Muscle of leg (tissue), 11 donors: Measurements from ENCODE around the gene INPPL1. TPM values are rescaled to one million over a fixed set of nuclear protein-coding genes. Genes with fewer than 3 reads are reported as not detected.

ENCODE experiments used
- DNase-seq: peaks from one replicate; pipeline ENCODE4 v3.0.0; 2013
- H3K27ac ChIP-seq: one replicate; pipeline ENCODE4 v1.5.1; 2013; ENCODE audit warnings: mild to moderate bottlenecking, low read length, control low read depth
- H3K27me3 ChIP-seq: one replicate; pipeline ENCODE4 v1.6.1; 2013; ENCODE audit warnings: low read length; ENCODE audit not compliant: control insufficient read depth, insufficient read depth
- H3K36me3 ChIP-seq: one replicate; pipeline ENCODE4 v1.6.1; 2013; ENCODE audit warnings: low read length; ENCODE audit not compliant: control insufficient read depth, insufficient read depth
- H3K4me1 ChIP-seq: one replicate; pipeline ENCODE4 v1.6.1; 2013; ENCODE audit warnings: low read length; ENCODE audit not compliant: control insufficient read depth, insufficient read depth
- H3K4me3 ChIP-seq: one replicate; pipeline ENCODE4 v1.5.1; 2013; ENCODE audit warnings: low read length, control low read depth
- H3K9me3 ChIP-seq: replicated peaks from 2 replicates; pipeline ENCODE4 v1.6.1; 2013; ENCODE audit warnings: low read depth, low read length; ENCODE audit not compliant: control insufficient read depth
- WGBS: methylation state at CpG from one replicate; pipeline ENCODE4 v1.1.5; 2013; ENCODE audit warnings: missing lambda C conversion rate; ENCODE audit not compliant: insufficient coverage; 5-methylcytosine and 5-hydroxymethylcytosine counted together
- polyA plus RNA-seq, 8 donors: library from polyadenylated mRNA; unstranded; fragments of 120-200 nt; gene quantifications; one replicate each; pipeline versions ENCODE4 v1.2.1 to v1.2.3, GENCODE V29; 2013; ENCODE audit warnings: inconsistent platforms in 1 of 8, low replicate concordance in 1 of 8; ENCODE audit not compliant: insufficient read length in 8 of 8, insufficient read depth in 1 of 8
- total RNA-seq: library from RNA; stranded (reverse); fragments of 120-200 nt; gene quantifications from one replicate; pipeline ENCODE4 v1.2.4, GENCODE V29; 2013

The INPPL1 gene
- total and polyA plus RNA-seq, 9 donors = 87.7 to 211 (median 159) TPM

DNA sequence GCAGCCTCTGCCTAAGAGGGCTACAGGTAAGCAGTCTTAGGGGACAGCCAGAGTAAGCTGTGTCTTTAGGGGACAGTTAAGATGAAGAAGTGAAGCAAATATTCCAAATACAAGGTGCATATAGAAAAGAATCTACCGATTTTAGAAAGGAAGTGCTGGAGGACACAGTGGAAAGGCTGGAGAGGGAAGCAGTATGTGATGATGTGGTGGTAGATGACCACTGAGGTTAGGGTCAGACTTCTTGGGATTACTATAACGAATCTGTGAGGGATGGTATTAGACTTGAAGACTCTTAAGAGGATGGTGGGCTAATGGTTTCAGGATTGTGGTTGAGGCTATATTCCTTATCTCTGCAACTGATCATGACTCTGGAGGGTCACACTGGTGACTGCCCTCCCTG is 59.4 kb downstream of the INPPL1 start:
- Histone ChIP-seq H3K27ac (no peak overlapping the region), H3K4me3 (no peak overlapping the region), H3K36me3 (no peaks in the 10 kb centered on the region), H3K4me1 (no peaks in the 10 kb centered on the region), H3K27me3 (no peaks in the 10 kb centered on the region), H3K9me3 (no peaks in the 10 kb centered on the region)
- DNase-seq = no peak
- 87% methylated on average over 1 of the region's 2 CpGs for WGBS

- no peak overlapping the region for H3K4me3 ChIP-seq
- H3K36me3 ChIP-seq = peaks cover 3% of the 10 kb centered on the region
- no peaks in the 10 kb centered on the region for H3K4me1 ChIP-seq
- WGBS = 80% methylated on average over 1 of the region's 2 CpGs
- no peaks in the 10 kb centered on the region for H3K9me3 ChIP-seq
- no peak for DNase-seq
- H3K27me3 ChIP-seq = no peaks in the 10 kb centered on the region
- no peak overlapping the region for H3K27ac ChIP-seq
These were observed 62.7 kb downstream of the INPPL1 start for GRCh38 chr11:72287293-72287692.

Other genes starting within 250 kb of the INPPL1 start
- 2.5 TPM for gene IL18BP, start 225.9 kb upstream of the INPPL1 start, total RNA-seq
- gene IL18BP, start 225.9 kb upstream of the INPPL1 start, polyA plus RNA-seq = 10 to 100 TPM in 1 of 8 donors, 1 to 10 TPM in 7; 4.7 to 11.0 (median 6.8) TPM
- gene NUMA1, start 144.2 kb upstream of the INPPL1 start, total RNA-seq = 118 TPM
- 100 to 1,000 TPM; 144 to 197 (median 173) TPM for gene NUMA1, start 144.2 kb upstream of the INPPL1 start, polyA plus RNA-seq
- 3.4 TPM for gene LRRC51, start 143.9 kb upstream of the INPPL1 start, total RNA-seq
- 1 to 10 TPM; 5.8 to 9.5 (median 7.7) TPM for gene LRRC51, start 143.9 kb upstream of the INPPL1 start, polyA plus RNA-seq
- gene LAMTOR1, start 121.5 kb upstream of the INPPL1 start, total RNA-seq = 53.4 TPM
- 10 to 100 TPM; 84.6 to 99.1 (median 92.7) TPM for gene LAMTOR1, start 121.5 kb upstream of the INPPL1 start, polyA plus RNA-seq
- gene TOMT, start 118.8 kb upstream of the INPPL1 start, total RNA-seq = not detected
- not detected for gene TOMT, start 118.8 kb upstream of the INPPL1 start, polyA plus RNA-seq
- gene ANAPC15, start 112.1 kb upstream of the INPPL1 start, total RNA-seq = 29.8 TPM
- gene ANAPC15, start 112.1 kb upstream of the INPPL1 start, polyA plus RNA-seq = 10 to 100 TPM; 30.7 to 38.7 (median 35.5) TPM
- gene FOLR3, start 89.0 kb upstream of the INPPL1 start, total RNA-seq = not detected
- under 1 TPM in 1 of 8 donors, not detected in 7; 0.18 TPM for gene FOLR3, start 89.0 kb upstream of the INPPL1 start, polyA plus RNA-seq
- gene FOLR1, start 32.6 kb upstream of the INPPL1 start, total RNA-seq = 3.6 TPM
- 1 to 10 TPM; 2.8 to 8.6 (median 5.0) TPM for gene FOLR1, start 32.6 kb upstream of the INPPL1 start, polyA plus RNA-seq
- gene FOLR2, start 8.0 kb upstream of the INPPL1 start, total RNA-seq = 23.5 TPM
- gene FOLR2, start 8.0 kb upstream of the INPPL1 start, polyA plus RNA-seq = 10 to 100 TPM; 18.2 to 31.4 (median 27.0) TPM
- gene PHOX2A, start 19.4 kb downstream of the INPPL1 start, total RNA-seq = not detected
- under 1 TPM in 1 of 8 donors, not detected in 7; 0.21 TPM for gene PHOX2A, start 19.4 kb downstream of the INPPL1 start, polyA plus RNA-seq
- 20.3 TPM for gene CLPB, start 209.8 kb downstream of the INPPL1 start, total RNA-seq
- gene CLPB, start 209.8 kb downstream of the INPPL1 start, polyA plus RNA-seq = 10 to 100 TPM; 11.5 to 18.7 (median 15.6) TPM